Neural cell (in vitro differentiated cells): ENCODE results near the gene NEDD4L. TPM values are rescaled to one million over a fixed set of nuclear protein-coding genes. Genes with fewer than 3 reads are reported as not detected.

Experiments
- H2AFZ ChIP-seq: fragments of 200-600, 300-800 bp; sonication (generic), shearing (Covaris generic); 2 replicates; pipeline ENCODE4 v1.6.0; 2014; ENCODE audit warnings: low read depth, mild to moderate bottlenecking, antibody characterized with exemption, low read length, moderate library complexity
- H3F3A ChIP-seq: fragments of 200-600 bp; shearing (Covaris generic); 2 replicates; pipeline ENCODE4 v1.6.1; 2016; ENCODE audit warnings: mild to moderate bottlenecking, moderate library complexity, mixed read lengths, antibody characterized with exemption, low read length; ENCODE audit not compliant: insufficient read depth, poor library complexity, severe bottlenecking
- H3K27ac ChIP-seq: fragments of 200-600, 300-800 bp; sonication (generic), shearing (Covaris generic); 2 replicates; pipeline ENCODE4 v1.5.1; 2014; ENCODE audit warnings: mild to moderate bottlenecking, low read length, moderate library complexity
- H3K27me3 ChIP-seq: fragments of 300-800, 200-600 bp; sonication (generic), shearing (Covaris generic); 2 replicates; pipeline ENCODE4 v1.6.0; 2014; ENCODE audit warnings: mild to moderate bottlenecking, low read depth, low read length, moderate library complexity; ENCODE audit not compliant: insufficient read depth
- H3K36me3 ChIP-seq: fragments of 300-800, 200-600 bp; sonication (generic), shearing (Covaris generic); 2 replicates; pipeline ENCODE4 v1.5.1; 2014; ENCODE audit warnings: mild to moderate bottlenecking, antibody characterized with exemption, low read length, moderate library complexity; ENCODE audit not compliant: insufficient read depth
- H3K4me2 ChIP-seq: fragments of 300-800, 200-600 bp; sonication (generic), shearing (Covaris generic); 2 replicates; pipeline ENCODE4 v1.6.0; 2014; ENCODE audit warnings: mild to moderate bottlenecking, low read length
- H3K4me3 ChIP-seq: fragments of 300-800, 200-600 bp; sonication (generic), shearing (Covaris generic); 2 replicates; pipeline ENCODE4 v1.5.1; 2014; ENCODE audit warnings: mild to moderate bottlenecking, low read length, moderate library complexity
- H3K79me2 ChIP-seq: fragments of 200-600 bp; shearing (Covaris generic); replicated peaks from 2 replicates; pipeline ENCODE4 v1.6.0; 2014; ENCODE audit warnings: mild to moderate bottlenecking, low read length, moderate library complexity; ENCODE audit not compliant: insufficient read depth
- H3K9ac ChIP-seq: fragments of 300-800, 200-600 bp; sonication (generic), shearing (Covaris generic); 2 replicates; pipeline ENCODE4 v1.6.1; 2016; ENCODE audit warnings: mild to moderate bottlenecking, low read length, mixed read lengths
- H3K9me2 ChIP-seq: fragments of 200-600 bp; shearing (Covaris generic); 2 replicates; pipeline ENCODE4 v1.6.1; 2016; ENCODE audit warnings: mild to moderate bottlenecking, low read length, mixed read lengths; ENCODE audit not compliant: insufficient read depth
- H3K9me3 ChIP-seq: fragments of 200-600, 300-800 bp; sonication (generic), shearing (Covaris generic); 2 replicates; pipeline ENCODE4 v1.6.1; 2016; ENCODE audit warnings: mild to moderate bottlenecking, mixed run types, low read length, moderate library complexity, mixed read lengths
- H4K20me1 ChIP-seq: fragments of 200-600 bp; shearing (Covaris generic); 2 replicates; pipeline ENCODE4 v1.6.1; 2016; ENCODE audit warnings: mild to moderate bottlenecking, mixed run types; ENCODE audit not compliant: insufficient read depth
- CTCF ChIP-seq: fragments of 450-650 bp; IDR thresholded peaks from 2 replicates; pipeline ENCODE4 v1.5.1; 2014; ENCODE audit warnings: antibody characterized with exemption, mild to moderate bottlenecking, moderate library complexity; ENCODE audit not compliant: poor library complexity, severe bottlenecking
- EP300 ChIP-seq: fragments of 450-650 bp; conservative IDR thresholded peaks from 2 replicates; pipeline ENCODE4 v1.6.1; 2014; ENCODE audit warnings: antibody characterized with exemption, mild to moderate bottlenecking, moderate library complexity; ENCODE audit not compliant: poor library complexity, severe bottlenecking
- EZH2 ChIP-seq: fragments of 200-600, 300-800 bp; shearing (Covaris generic), sonication (generic); IDR thresholded peaks from 2 replicates; pipeline ENCODE4 v1.6.1; 2014; ENCODE audit warnings: antibody characterized with exemption, low read length, borderline replicate concordance, mild to moderate bottlenecking; ENCODE audit not compliant: insufficient read depth, poor library complexity, severe bottlenecking
- MXI1 ChIP-seq: fragments of 450-650 bp; conservative IDR thresholded peaks from 2 replicates; pipeline ENCODE4 v1.6.1; 2014; ENCODE audit warnings: antibody characterized with exemption, mild to moderate bottlenecking; ENCODE audit not compliant: poor library complexity, severe bottlenecking
- POLR2AphosphoS5 ChIP-seq: IDR thresholded peaks from 2 replicates; pipeline ENCODE4 v1.6.1; 2012
- RAD21 ChIP-seq: fragments of 450-650 bp; conservative IDR thresholded peaks from 2 replicates; pipeline ENCODE4 v1.6.1; 2014; ENCODE audit warnings: antibody characterized with exemption, mild to moderate bottlenecking, moderate library complexity
- REST ChIP-seq: IDR thresholded peaks from 2 replicates; pipeline ENCODE4 v1.6.1; 2012; ENCODE audit warnings: borderline replicate concordance
- SMC3 ChIP-seq: fragments of 450-650 bp; conservative IDR thresholded peaks from 2 replicates; pipeline ENCODE4 v1.6.1; 2014; ENCODE audit warnings: antibody characterized with exemption, mild to moderate bottlenecking, moderate library complexity; ENCODE audit not compliant: poor library complexity
- TAF1 ChIP-seq: IDR thresholded peaks from 2 replicates; pipeline ENCODE4 v1.6.1; 2012; ENCODE audit warnings: low read depth
- polyA plus RNA-seq: library from polyadenylated mRNA; depleted of rRNA; stranded (reverse); fragments of >200 nt; gene quantifications from 2 replicates; pipeline ENCODE4 v1.2.3, GENCODE V29; 2014

The NEDD4L gene
- polyA plus RNA-seq, 1 donor from 2014 or later: 97.9 TPM

- Histone ChIP-seq H2AFZ (no peak overlapping the region), H3K27me3 (no peaks in the 10 kb centered on the region), H3K4me3 (no peak overlapping the region), H4K20me1 (no peaks in the 10 kb centered on the region), H3K27ac (no peak overlapping the region), H3K36me3 (no peaks in the 10 kb centered on the region), H3K4me2 (no peak overlapping the region), H3F3A (no peaks in the 10 kb centered on the region), H3K9me2 (no peaks in the 10 kb centered on the region), H3K9me3 (no peaks in the 10 kb centered on the region), H3K9ac (no peak overlapping the region), H3K79me2 (peaks cover 30% of the 10 kb centered on the region)
- no peak for TF ChIP-seq MXI1
- no peak for TF ChIP-seq EP300
- no peak for TF ChIP-seq SMC3
- no peak for TF ChIP-seq REST
- no peak for TF ChIP-seq CTCF
- TF ChIP-seq RAD21: no peak
- no peak for TF ChIP-seq TAF1
- TF ChIP-seq EZH2: no peak
- no peak for TF ChIP-seq POLR2AphosphoS5
Observed at GRCh38 chr18:58242435-58242834, 198.4 kb downstream of the NEDD4L start.

- Histone ChIP-seq H3F3A (no peaks in the 10 kb centered on the region), H3K9me2 (no peaks in the 10 kb centered on the region), H3K79me2 (peaks cover 30% of the 10 kb centered on the region), H3K4me2 (no peak overlapping the region), H3K9me3 (no peaks in the 10 kb centered on the region), H3K36me3 (no peaks in the 10 kb centered on the region), H3K4me3 (no peak overlapping the region), H3K27me3 (no peaks in the 10 kb centered on the region), H2AFZ (no peak overlapping the region), H3K27ac (no peak overlapping the region), H3K9ac (no peak overlapping the region), H4K20me1 (peaks cover 3% of the 10 kb centered on the region)
- TF ChIP-seq SMC3: no peak
- no peak for TF ChIP-seq POLR2AphosphoS5
- no peak for TF ChIP-seq MXI1
- TF ChIP-seq EZH2: no peak
- TF ChIP-seq EP300: no peak
- no peak for TF ChIP-seq RAD21
Observed at GRCh38 chr18:58242968-58243367, 198.9 kb downstream of the NEDD4L start.

GRCh38 chr18:58243401-58243800 is 199.4 kb downstream of the NEDD4L start:
- no peak overlapping the region for H3K27ac ChIP-seq
- H3K4me3 ChIP-seq: no peak overlapping the region
- H2AFZ ChIP-seq: no peak overlapping the region
- H3K27me3 ChIP-seq: no peaks in the 10 kb centered on the region
- peaks cover 4% of the 10 kb centered on the region for H4K20me1 ChIP-seq
- no peak overlapping the region for H3K4me2 ChIP-seq
- no peak overlapping the region for H3K9ac ChIP-seq
- H3K36me3 ChIP-seq: no peaks in the 10 kb centered on the region
- no peaks in the 10 kb centered on the region for H3F3A ChIP-seq
- H3K9me2 ChIP-seq: no peaks in the 10 kb centered on the region
- peaks cover 30% of the 10 kb centered on the region for H3K79me2 ChIP-seq
- TF ChIP-seq TAF1: no peak
- TF ChIP-seq POLR2AphosphoS5: no peak
- no peak for TF ChIP-seq REST
- TF ChIP-seq CTCF: no peak
- no peak for TF ChIP-seq EZH2
- no peak for TF ChIP-seq RAD21
- TF ChIP-seq EP300: no peak
- no peak for TF ChIP-seq MXI1
- TF ChIP-seq SMC3: no peak
- H3K9me3 ChIP-seq: no peaks in the 10 kb centered on the region
